ENCODE measurements around the gene ACSS1.
A peak's percentile ranks its signal among the peaks of the same experiment; 100 is the strongest.
"Not testable (repeated sequence)": the region's sequence is repeated elsewhere in the genome, so short reads cannot be mapped to it uniquely, and the experiment has no call there.

The ACSS1 gene

GRCh38 chr20:25005661-25006060 lies 52.3 kb downstream of the ACSS1 start:
- Histone ChIP-seq H3K4me1 (no peaks in the 10 kb centered on the region), H3K4me3 (ENCODE audit: low read depth, low read length) (no peak overlapping the region), H3K9ac (no peak overlapping the region), H3K9me3 (ENCODE audit: control insufficient read depth, low read length) (no peaks in the 10 kb centered on the region), H3K27me3 (ENCODE audit: control insufficient read depth, insufficient read depth, low read length) (no peaks in the 10 kb centered on the region), H2AFZ (no peak overlapping the region), H3K4me2 (ENCODE audit: low read length) (no peak overlapping the region), H3K27ac (no peak overlapping the region), H3K36me3 (ENCODE audit: control insufficient read depth, insufficient read depth, low read length) (no peaks in the 10 kb centered on the region), H3K79me2 (no peaks in the 10 kb centered on the region)
- TF ChIP-seq CTCF (IDR thresholded peaks at IDR 0.05) = no peak

- no peaks in the 10 kb centered on the region for H3K36me3 ChIP-seq (ENCODE audit: control insufficient read depth, insufficient read depth, low read length)
- peaks cover 4% of the 10 kb centered on the region for H3K4me1 ChIP-seq
- H3K27ac ChIP-seq = no peak overlapping the region
- no peaks in the 10 kb centered on the region for H3K27me3 ChIP-seq (ENCODE audit: control insufficient read depth, insufficient read depth, low read length)
- no peaks in the 10 kb centered on the region for H3K9me3 ChIP-seq (ENCODE audit: control insufficient read depth, low read length)
- no peak for TF ChIP-seq CTCF (IDR thresholded peaks at IDR 0.05)
- no peak overlapping the region for H3K4me3 ChIP-seq (ENCODE audit: low read depth, low read length)
- H3K4me2 ChIP-seq (ENCODE audit: low read length) = no peak overlapping the region
- no peaks in the 10 kb centered on the region for H3K79me2 ChIP-seq
- no peak overlapping the region for H2AFZ ChIP-seq
- H3K9ac ChIP-seq = no peak overlapping the region
Observed at GRCh38 chr20:25005220-25005619, 52.7 kb downstream of the ACSS1 start.

GRCh38 chr20:25003002-25003401 lies 54.9 kb downstream of the ACSS1 start:
- TF ChIP-seq CTCF (IDR thresholded peaks at IDR 0.05) = no peak
- Histone ChIP-seq H3K79me2 (no peaks in the 10 kb centered on the region), H3K4me2 (ENCODE audit: low read length) (no peak overlapping the region), H3K27me3 (ENCODE audit: control insufficient read depth, insufficient read depth, low read length) (no peaks in the 10 kb centered on the region), H3K9ac (no peak overlapping the region), H3K36me3 (ENCODE audit: control insufficient read depth, insufficient read depth, low read length) (no peaks in the 10 kb centered on the region), H3K4me1 (peaks cover 15% of the 10 kb centered on the region), H2AFZ (no peak overlapping the region), H3K9me3 (ENCODE audit: control insufficient read depth, low read length) (no peaks in the 10 kb centered on the region), H3K27ac (no peak overlapping the region), H3K4me3 (ENCODE audit: low read depth, low read length) (no peak overlapping the region)

GRCh38 chr20:25001323-25001722 lies 56.6 kb downstream of the ACSS1 start:
- H3K4me1 ChIP-seq = peaks cover 15% of the 10 kb centered on the region
- not testable (repeated sequence) for H3K36me3 ChIP-seq (ENCODE audit: control insufficient read depth, insufficient read depth, low read length); H3K27me3 ChIP-seq (ENCODE audit: control insufficient read depth, insufficient read depth, low read length); H3K4me2 ChIP-seq (ENCODE audit: low read length); H3K27ac ChIP-seq; H2AFZ ChIP-seq; H3K9me3 ChIP-seq (ENCODE audit: control insufficient read depth, low read length); H3K79me2 ChIP-seq; H3K9ac ChIP-seq; H3K4me3 ChIP-seq (ENCODE audit: low read depth, low read length)

- Histone ChIP-seq H3K4me1 (peaks cover 16% of the 10 kb centered on the region), H3K27ac (peak overlapping the region; percentile 75), H3K4me2 (ENCODE audit: low read length) (peak overlapping the region; percentile 57), H3K27me3 (ENCODE audit: control insufficient read depth, insufficient read depth, low read length) (no peaks in the 10 kb centered on the region), H2AFZ (no peak overlapping the region), H3K4me3 (ENCODE audit: low read depth, low read length) (peak overlapping the region; percentile 34), H3K9ac (no peak overlapping the region), H3K79me2 (no peaks in the 10 kb centered on the region), H3K9me3 (ENCODE audit: control insufficient read depth, low read length) (no peaks in the 10 kb centered on the region), H3K36me3 (ENCODE audit: control insufficient read depth, insufficient read depth, low read length) (no peaks in the 10 kb centered on the region)
- TF ChIP-seq CTCF (IDR thresholded peaks at IDR 0.05) = peak; percentile 34
Observed at GRCh38 chr20:25000268-25000801, 57.6 kb downstream of the ACSS1 start.
